Kidney (tissue), 14 donors: Measurements from ENCODE around the gene ATG4B. TPM values are rescaled to one million over a fixed set of nuclear protein-coding genes. Genes with fewer than 3 reads are reported as not detected.

ENCODE experiments used
- DNase-seq, 5 donors: peaks; one replicate each; pipeline ENCODE4 v3.0.0-alpha.2; 2013 to 2020
- FAIRE-seq: peaks from 2 replicates; lab custom pipeline; 2012; peaks lifted over from hg19 to GRCh38; lab: Jason Lieb, UNC
- H3K27ac ChIP-seq, 2 donors: one replicate each; pipeline ENCODE4 v1.7.0; 2013; ENCODE audit warnings: low read depth in 2 of 2, low read length in 2 of 2, inconsistent platforms in 1 of 2
- H3K27me3 ChIP-seq: one replicate; pipeline ENCODE4 v1.7.1; 2013; ENCODE audit warnings: low read length, inconsistent platforms; ENCODE audit not compliant: control insufficient read depth, insufficient read depth
- H3K36me3 ChIP-seq, 3 donors: one replicate each; pipeline versions ENCODE4 v1.7.0 to v1.7.1; 2013; ENCODE audit warnings: low read length in 3 of 3, control low read depth in 1 of 3, inconsistent platforms in 1 of 3; ENCODE audit not compliant: insufficient read depth in 3 of 3, control insufficient read depth in 2 of 3
- H3K4me1 ChIP-seq, 3 donors: one replicate each; pipeline versions ENCODE4 v1.7.0 to v1.7.1; 2013; ENCODE audit warnings: low read length in 3 of 3, inconsistent platforms in 1 of 3, low read depth in 1 of 3; ENCODE audit not compliant: control insufficient read depth in 2 of 3, insufficient read depth in 2 of 3
- H3K4me3 ChIP-seq, 3 donors: one replicate each; pipeline versions ENCODE4 v1.7.0 to v1.8.1; 2013; ENCODE audit warnings: low read length in 3 of 3, control low read depth in 1 of 3, inconsistent platforms in 1 of 3
- H3K9ac ChIP-seq, 3 donors: one replicate each; pipeline versions ENCODE4 v1.7.0 to v1.7.1; 2013; ENCODE audit warnings: low read length in 3 of 3, control low read depth in 1 of 3, inconsistent platforms in 1 of 3
- H3K9me3 ChIP-seq, 3 donors: one replicate each; pipeline versions ENCODE4 v1.7.0 to v1.7.1; 2013; ENCODE audit warnings: low read length in 3 of 3, control low read depth in 1 of 3, inconsistent platforms in 1 of 3; ENCODE audit not compliant: control insufficient read depth in 2 of 3, insufficient read depth in 1 of 3
- CTCF ChIP-seq: IDR thresholded peaks from 3 replicates; pipeline ENCODE4 v1.5.1; 2012; ENCODE audit warnings: mild to moderate bottlenecking, moderate library complexity, borderline replicate concordance; ENCODE audit not compliant: insufficient read depth; ENCODE audit errors: extremely low read depth
- intact Hi-C: fragments of 100-400 bp; cut with DNase I; formaldehyde crosslinking; loops from one replicate; pipeline ENCODE4 v1.11.1; 2022
- polyA plus RNA-seq: library from polyadenylated mRNA; stranded (reverse); fragments of 350-450 nt; fragmentation: Illumina TruSeq; extraction: RNeasy Lipid Tissue Mini Kit (QIAGEN cat#74804); gene quantifications from one replicate; pipeline ENCODE4 v1.2.3, GENCODE V29; 2014; ENCODE audit warnings: low read depth, low replicate concordance; ENCODE audit not compliant: insufficient read depth
- total RNA-seq: library from RNA; stranded (reverse); fragmentation: NEBNext Ultra II Directional; extraction: Animal tissue kit (Norgen Biotek cat#: 25700); gene quantifications from one replicate; pipeline ENCODE4 v1.2.1, GENCODE V29; 2021
- donor health status: control.
- donor health status: control.
- donor health status: control.
- donor health status: control.
- donor health status: control.
- donor health status: DM: yes; HTN: yes; CAD: no.
- donor health status: Normal renal cell carcinoma (clear cell type).

The ATG4B gene
- total and polyA plus RNA-seq, 2 donors from 2014 or later = 56.6 to 81.0 TPM

- no peak overlapping the region for H3K4me3 ChIP-seq
- H3K9ac ChIP-seq = no peak overlapping the region
- intact Hi-C loops = no loop called here
- no peak for TF ChIP-seq CTCF
- no peak overlapping the region for H3K27ac ChIP-seq
- peaks cover 0 to 12% (median 7%) of the 10 kb centered on the region in 3 donors for H3K4me1 ChIP-seq
- no peak for FAIRE-seq
- peaks cover 0 to 10% (median 7%) of the 10 kb centered on the region in 3 donors for H3K36me3 ChIP-seq
- H3K9me3 ChIP-seq = no peaks in the 10 kb centered on the region
- DNase-seq = no peak
- H3K27me3 ChIP-seq = no peaks in the 10 kb centered on the region
Measured at GRCh38 chr2:241690202-241690717, 52.8 kb downstream of the ATG4B start.

- Histone ChIP-seq H3K36me3 (peaks cover 0 to 10% (median 7%) of the 10 kb centered on the region in 3 donors), H3K9ac (no peak overlapping the region), H3K27ac (no peak overlapping the region), H3K27me3 (no peaks in the 10 kb centered on the region), H3K9me3 (no peaks in the 10 kb centered on the region), H3K4me1 (peaks cover 0 to 10% (median 7%) of the 10 kb centered on the region in 3 donors), H3K4me3 (no peak overlapping the region)
- TF ChIP-seq CTCF = no peak
- intact Hi-C loops = no loop called here
- no peak for FAIRE-seq
- DNase-seq = no peak
Measured at GRCh38 chr2:241692448-241692847, 55.0 kb downstream of the ATG4B start.

GRCh38 chr2:241695651-241696050 lies 58.2 kb downstream of the ATG4B start:
- H3K4me1 ChIP-seq = no peaks in the 10 kb centered on the region
- intact Hi-C loops = no loop called here
- no peak overlapping the region for H3K27ac ChIP-seq
- no peaks in the 10 kb centered on the region for H3K9me3 ChIP-seq
- no peak for FAIRE-seq
- H3K9ac ChIP-seq = no peak overlapping the region
- no peaks in the 10 kb centered on the region for H3K27me3 ChIP-seq
- no peak overlapping the region for H3K4me3 ChIP-seq
- peaks cover 0 to 4% (median under 1%) of the 10 kb centered on the region in 3 donors for H3K36me3 ChIP-seq
- TF ChIP-seq CTCF = no peak
- DNase-seq = no peak

GRCh38 chr2:241701149-241701398 lies 63.6 kb downstream of the ATG4B start:
- FAIRE-seq = no peak
- H3K9ac ChIP-seq = no peak overlapping the region
- no peaks in the 10 kb centered on the region for H3K9me3 ChIP-seq
- H3K27ac ChIP-seq = peak overlapping the region; percentile 84 to 92
- H3K4me3 ChIP-seq = peak overlapping the region; percentile 39 to 71 (median 57)
- intact Hi-C loops = no loop called here
- DNase-seq = peak in 1 of 5 donors; percentile 94
- TF ChIP-seq CTCF = no peak
- peaks cover 0 to 5% (median 4%) of the 10 kb centered on the region in 3 donors for H3K36me3 ChIP-seq
- H3K4me1 ChIP-seq = peaks cover 0 to 7% (median 4%) of the 10 kb centered on the region in 3 donors
- no peaks in the 10 kb centered on the region for H3K27me3 ChIP-seq
